ENCODE measurements around the gene PPARA. TPM values are rescaled to one million over a fixed set of nuclear protein-coding genes. Genes with fewer than 3 reads are reported as not detected.
A peak's percentile ranks its signal among the peaks of the same experiment; 100 is the strongest.

PPARA gene
- total RNA-seq, 1 donor from 2014 or later, result 1.8 TPM

GRCh38 chr22:46116491-46116958, 33.8 kb upstream of the PPARA start:
- DNase-seq, result peak; percentile 94
- no peaks in the 10 kb centered on the region for H3K9me3 Mint-ChIP-seq (ENCODE audit: unreplicated experiment)
- H3K36me3 Mint-ChIP-seq (ENCODE audit: unreplicated experiment), result no peaks in the 10 kb centered on the region
- H3K27ac Mint-ChIP-seq (ENCODE audit: unreplicated experiment), result no peak overlapping the region
- no peaks in the 10 kb centered on the region for H3K4me1 Mint-ChIP-seq (ENCODE audit: low read depth, unreplicated experiment)
- H3K27me3 Mint-ChIP-seq (ENCODE audit: unreplicated experiment), result peaks cover 3% of the 10 kb centered on the region
- no peak overlapping the region for H3K4me3 Mint-ChIP-seq (ENCODE audit: unreplicated experiment)
- peak; percentile 78 for TF ChIP-seq CTCF (IDR thresholded peaks at IDR 0.05; ENCODE audit: partially characterized antibody, unreplicated experiment)

GRCh38 chr22:46117206-46118199, 32.8 kb upstream of the PPARA start:
- Mint-ChIP-seq H3K4me3 (ENCODE audit: unreplicated experiment) (no peak overlapping the region), H3K9me3 (ENCODE audit: unreplicated experiment) (no peaks in the 10 kb centered on the region), H3K27ac (ENCODE audit: unreplicated experiment) (no peak overlapping the region), H3K36me3 (ENCODE audit: unreplicated experiment) (no peaks in the 10 kb centered on the region), H3K4me1 (ENCODE audit: low read depth, unreplicated experiment) (no peaks in the 10 kb centered on the region), H3K27me3 (ENCODE audit: unreplicated experiment) (peaks cover 3% of the 10 kb centered on the region)
- no peak for DNase-seq
- TF ChIP-seq CTCF (IDR thresholded peaks at IDR 0.05; ENCODE audit: partially characterized antibody, unreplicated experiment), result no peak

DNA sequence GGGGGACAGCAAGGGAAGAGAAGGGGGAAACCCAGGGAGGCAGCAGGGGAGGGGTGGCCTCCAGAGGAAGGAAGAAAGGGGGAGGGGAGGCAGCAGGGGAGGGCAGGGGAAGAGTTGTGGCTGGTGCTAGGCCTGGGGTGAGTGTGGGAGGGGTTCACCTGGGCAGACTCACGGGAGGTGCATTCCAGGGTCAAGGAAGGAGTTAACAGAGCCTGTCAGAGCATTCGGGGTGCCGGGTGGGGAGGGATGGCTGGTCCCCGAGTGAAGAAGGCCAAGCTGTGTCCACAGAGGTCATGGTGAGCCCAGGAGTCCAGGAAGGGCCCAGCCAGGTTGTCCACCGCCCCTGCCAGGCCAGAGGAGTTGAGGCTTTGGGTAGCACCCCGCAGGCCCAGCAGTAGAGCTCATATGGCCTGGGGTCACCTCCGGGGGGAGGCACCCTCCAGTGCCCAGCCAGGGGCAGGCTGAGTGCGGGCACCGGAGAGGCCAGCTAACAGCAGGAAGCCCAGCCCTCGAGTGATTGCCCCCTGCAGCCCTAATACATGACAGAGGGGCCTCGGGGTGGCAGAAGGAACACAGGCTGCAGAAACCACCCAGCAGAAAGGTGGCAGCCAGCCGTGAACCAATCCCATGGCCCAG, 31.1 kb upstream of the PPARA start:
- H3K27ac Mint-ChIP-seq (ENCODE audit: unreplicated experiment), result no peak overlapping the region

DNA sequence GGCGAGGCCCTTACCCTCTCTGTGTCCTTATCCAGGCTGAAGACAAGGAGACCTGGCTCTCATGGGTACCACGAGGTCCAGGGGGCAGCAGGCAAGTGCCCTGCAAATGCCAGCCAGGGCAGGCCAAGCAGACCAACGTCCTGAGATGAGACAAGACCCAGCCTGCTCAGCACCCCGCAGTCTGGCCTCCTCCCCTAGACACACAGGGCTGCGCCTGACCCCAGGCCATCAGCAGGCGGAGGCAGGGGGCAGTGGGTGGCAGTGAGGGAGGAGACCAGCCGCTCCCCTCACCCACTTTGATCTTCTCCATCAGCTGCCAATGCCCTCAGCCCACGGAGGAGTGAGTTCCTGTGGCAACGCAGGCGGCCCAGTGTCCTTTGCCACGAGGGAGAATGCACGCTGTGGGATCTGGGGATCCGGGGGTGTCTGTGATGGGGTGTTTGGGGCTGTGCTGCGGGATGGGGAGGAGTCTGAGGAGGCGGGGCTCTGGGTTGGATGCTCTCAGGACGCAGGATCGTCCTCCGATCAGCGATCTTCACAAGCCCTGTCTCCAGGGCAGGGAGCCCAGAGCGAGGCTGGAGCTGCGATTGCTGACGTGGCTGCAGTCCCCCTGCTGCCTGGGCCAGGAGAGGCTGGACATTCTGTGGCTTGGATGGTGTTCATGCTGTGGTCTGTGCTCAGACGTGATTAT, 30.5 kb upstream of the PPARA start:
- Mint-ChIP-seq H3K9me3 (ENCODE audit: unreplicated experiment) (peaks cover 2% of the 10 kb centered on the region), H3K4me1 (ENCODE audit: low read depth, unreplicated experiment) (no peaks in the 10 kb centered on the region), H3K27ac (ENCODE audit: unreplicated experiment) (no peak overlapping the region), H3K36me3 (ENCODE audit: unreplicated experiment) (no peaks in the 10 kb centered on the region), H3K27me3 (ENCODE audit: unreplicated experiment) (peaks cover 7% of the 10 kb centered on the region), H3K4me3 (ENCODE audit: unreplicated experiment) (no peak overlapping the region)
- no peak for DNase-seq
- no peak for TF ChIP-seq CTCF (IDR thresholded peaks at IDR 0.05; ENCODE audit: partially characterized antibody, unreplicated experiment)

More for the DNA sequence above, 31.1 kb upstream of the PPARA start:
- Mint-ChIP-seq H3K4me1 (ENCODE audit: low read depth, unreplicated experiment) (no peaks in the 10 kb centered on the region), H3K4me3 (ENCODE audit: unreplicated experiment) (no peak overlapping the region), H3K36me3 (ENCODE audit: unreplicated experiment) (no peaks in the 10 kb centered on the region), H3K27me3 (ENCODE audit: unreplicated experiment) (peaks cover 3% of the 10 kb centered on the region), H3K9me3 (ENCODE audit: unreplicated experiment) (no peaks in the 10 kb centered on the region)
- TF ChIP-seq CTCF (IDR thresholded peaks at IDR 0.05; ENCODE audit: partially characterized antibody, unreplicated experiment), result no peak
- no peak for DNase-seq
